Skeletal muscle tissue (tissue), 4 donors: ENCODE data around the gene SLC37A2. TPM values are rescaled to one million over a fixed set of nuclear protein-coding genes. Genes with fewer than 3 reads are reported as not detected.

Source experiments
- H3K27ac ChIP-seq: one replicate; pipeline ENCODE4 v1.7.0; 2013; ENCODE audit warnings: mild to moderate bottlenecking, low read depth, low read length, inconsistent platforms
- H3K27me3 ChIP-seq, 3 donors: one replicate each; pipeline ENCODE4 v1.7.0; 2013; ENCODE audit warnings: low read length in 3 of 3; ENCODE audit not compliant: control insufficient read depth in 3 of 3, insufficient read depth in 3 of 3
- H3K36me3 ChIP-seq, 3 donors: one replicate each; pipeline ENCODE4 v1.7.0; 2013; ENCODE audit warnings: low read length in 3 of 3; ENCODE audit not compliant: control insufficient read depth in 3 of 3, insufficient read depth in 3 of 3
- H3K4me1 ChIP-seq, 3 donors: one replicate each; pipeline ENCODE4 v1.7.0; 2013; ENCODE audit warnings: low read length in 3 of 3, mild to moderate bottlenecking in 3 of 3; ENCODE audit not compliant: control insufficient read depth in 3 of 3, insufficient read depth in 3 of 3
- H3K4me3 ChIP-seq, 3 donors: one replicate each; pipeline ENCODE4 v1.7.0; 2013; ENCODE audit warnings: low read length in 3 of 3
- H3K9ac ChIP-seq, 3 donors: one replicate each; pipeline ENCODE4 v1.7.0; 2013; ENCODE audit warnings: low read length in 3 of 3, mild to moderate bottlenecking in 3 of 3, moderate library complexity in 2 of 3, low read depth in 1 of 3
- H3K9me3 ChIP-seq, 3 donors: one replicate each; pipeline ENCODE4 v1.7.0; 2013; ENCODE audit warnings: low read length in 3 of 3; ENCODE audit not compliant: control insufficient read depth in 3 of 3
- total RNA-seq: library from RNA; depleted of rRNA; stranded (reverse); fragments of >200 nt; gene quantifications from one replicate; pipeline ENCODE4 v1.2.3, GENCODE V29; 2014
- donor health status: Osteomylitis.

The SLC37A2 gene
- total RNA-seq, 1 donor from 2014 or later, result 3.7 TPM

DNA sequence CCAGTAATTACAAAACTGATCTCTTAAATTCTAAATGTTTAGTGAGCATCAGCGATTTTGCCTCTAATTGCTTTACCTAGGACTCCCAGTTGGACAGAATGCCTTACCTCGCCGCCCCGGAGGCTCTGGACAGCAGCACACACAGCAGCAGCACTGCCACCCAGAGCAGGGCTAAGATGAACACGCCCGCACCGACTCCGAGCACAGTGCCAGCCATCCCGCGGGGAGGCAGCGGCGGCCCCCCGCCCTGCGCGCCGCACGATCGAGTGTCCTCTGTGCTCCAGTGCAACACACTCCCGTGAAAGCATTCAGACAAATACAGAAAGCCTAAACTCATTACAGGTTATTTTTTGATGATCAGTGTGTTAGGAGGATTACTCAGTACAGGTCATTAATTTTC lies 38.9 kb downstream of the SLC37A2 start:
- Histone ChIP-seq H3K27me3 (no peaks in the 10 kb centered on the region), H3K4me1 (no peaks in the 10 kb centered on the region), H3K4me3 (no peak overlapping the region), H3K9me3 (no peaks in the 10 kb centered on the region), H3K27ac (no peak overlapping the region), H3K9ac (no peak overlapping the region), H3K36me3 (peaks cover 17 to 31% (median 29%) of the 10 kb centered on the region in 3 donors)

DNA sequence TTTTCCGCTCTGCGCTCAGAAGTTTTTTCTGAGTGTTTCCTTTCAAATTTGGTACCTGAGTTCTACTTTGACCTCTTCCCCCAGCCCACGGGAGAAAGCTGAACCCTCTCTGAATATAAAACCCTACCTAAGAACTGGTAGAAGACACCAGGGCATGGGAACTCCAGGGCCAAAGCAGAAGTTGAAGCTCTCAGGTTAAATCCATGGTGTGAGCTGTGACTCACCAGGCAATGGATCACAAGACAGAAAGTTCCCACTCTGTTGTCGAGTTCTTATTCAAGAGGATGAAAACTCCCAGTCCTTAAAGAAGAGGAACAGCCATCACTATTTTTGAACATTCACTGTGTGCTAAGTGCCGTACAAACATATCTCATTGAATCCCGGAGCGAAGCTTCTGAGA lies 39.4 kb downstream of the SLC37A2 start:
- Histone ChIP-seq H3K9me3 (no peaks in the 10 kb centered on the region), H3K4me3 (no peak overlapping the region), H3K36me3 (peaks cover 13 to 27% (median 27%) of the 10 kb centered on the region in 3 donors), H3K27ac (no peak overlapping the region), H3K4me1 (no peaks in the 10 kb centered on the region), H3K27me3 (no peaks in the 10 kb centered on the region), H3K9ac (no peak overlapping the region)

DNA sequence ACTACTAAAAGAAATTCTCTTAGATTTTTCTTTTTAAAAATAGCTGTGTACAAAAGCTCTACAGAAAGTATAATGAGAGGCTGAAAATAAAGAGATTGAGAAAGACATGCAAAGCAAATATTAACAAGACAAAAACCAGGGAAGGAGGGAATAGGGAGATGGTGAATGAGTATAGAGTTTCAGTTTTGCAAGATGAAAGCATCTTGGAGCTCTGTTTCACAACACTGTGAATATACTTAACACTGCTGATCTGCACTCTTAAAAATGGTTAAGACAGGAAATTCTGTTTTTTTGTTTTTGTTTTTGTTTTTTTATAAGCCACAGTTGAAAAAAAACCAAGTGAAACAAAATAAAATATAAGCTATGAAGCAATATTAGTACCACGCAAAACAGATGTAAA lies 42.8 kb downstream of the SLC37A2 start:
- Histone ChIP-seq H3K9ac (no peak overlapping the region), H3K4me1 (peaks cover 2 to 6% (median 5%) of the 10 kb centered on the region in 3 donors), H3K9me3 (no peaks in the 10 kb centered on the region), H3K27me3 (no peaks in the 10 kb centered on the region), H3K27ac (no peak overlapping the region), H3K4me3 (no peak overlapping the region), H3K36me3 (peaks cover under 1 to 3% (median 1%) of the 10 kb centered on the region in 3 donors)

GRCh38 chr11:125108469-125108868 lies 45.4 kb downstream of the SLC37A2 start:
- Histone ChIP-seq H3K9me3 (no peaks in the 10 kb centered on the region), H3K36me3 (no peaks in the 10 kb centered on the region), H3K9ac (no peak overlapping the region)

GRCh38 chr11:125110506-125110905 lies 47.4 kb downstream of the SLC37A2 start:
- peaks cover 8 to 12% (median 11%) of the 10 kb centered on the region in 3 donors for H3K4me1 ChIP-seq
- H3K27me3 ChIP-seq, result no peaks in the 10 kb centered on the region
- peak overlapping the region in 1 of 3 donors; percentile 92 for H3K4me3 ChIP-seq
- H3K9me3 ChIP-seq, result no peaks in the 10 kb centered on the region
- H3K9ac ChIP-seq, result peak overlapping the region in 2 of 3 donors; percentile 87 to 88
- no peak overlapping the region for H3K27ac ChIP-seq
- no peaks in the 10 kb centered on the region for H3K36me3 ChIP-seq

More at GRCh38 chr11:125108469-125108868, 45.4 kb downstream of the SLC37A2 start:
- H3K27me3 ChIP-seq, result no peaks in the 10 kb centered on the region
- H3K27ac ChIP-seq, result no peak overlapping the region
- H3K4me1 ChIP-seq, result peaks cover 8 to 12% (median 11%) of the 10 kb centered on the region in 3 donors
- H3K4me3 ChIP-seq, result no peak overlapping the region

DNA sequence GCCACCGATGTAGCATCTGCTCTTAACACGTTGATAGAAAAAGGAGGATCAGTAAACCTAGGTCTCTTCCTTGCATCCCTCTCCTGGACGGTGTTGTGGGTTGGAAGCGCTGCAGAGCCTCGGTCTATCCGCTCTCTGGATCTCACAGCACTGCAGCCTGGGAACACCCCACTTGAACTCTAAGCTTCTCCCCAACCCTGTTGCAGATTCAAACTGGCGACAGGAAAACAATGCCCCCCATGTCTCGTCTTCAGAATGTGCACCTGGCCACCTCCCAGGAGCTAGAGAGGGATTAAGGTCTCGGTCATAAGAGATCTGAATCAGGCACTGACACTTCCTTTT lies 47.9 kb downstream of the SLC37A2 start:
- Histone ChIP-seq H3K4me3 (peak overlapping the region; percentile 92 to 93 (median 92)), H3K36me3 (no peaks in the 10 kb centered on the region), H3K27ac (peak overlapping the region; percentile 81), H3K27me3 (no peaks in the 10 kb centered on the region), H3K9me3 (no peaks in the 10 kb centered on the region), H3K9ac (peak overlapping the region; percentile 87 to 91 (median 88)), H3K4me1 (peaks cover 8 to 12% (median 11%) of the 10 kb centered on the region in 3 donors)

GRCh38 chr11:125111343-125112207 lies 48.5 kb downstream of the SLC37A2 start, which contains the start of gene TMEM218:
Gene TMEM218, minus strand, starts transcription at chr11:125111626. Its CDS starts 9,385 bp downstream, at chr11:125102241.
- Histone ChIP-seq H3K4me1 (peaks cover 8 to 12% (median 11%) of the 10 kb centered on the region in 3 donors), H3K27me3 (no peaks in the 10 kb centered on the region), H3K4me3 (peak within 1 kb of the TSS; percentile 92 to 93 (median 92)), H3K9ac (peak within 1 kb of the TSS; percentile 87 to 91 (median 88)), H3K36me3 (no peaks in the 10 kb centered on the region), H3K27ac (peak within 1 kb of the TSS; percentile 81), H3K9me3 (no peaks in the 10 kb centered on the region)

DNA sequence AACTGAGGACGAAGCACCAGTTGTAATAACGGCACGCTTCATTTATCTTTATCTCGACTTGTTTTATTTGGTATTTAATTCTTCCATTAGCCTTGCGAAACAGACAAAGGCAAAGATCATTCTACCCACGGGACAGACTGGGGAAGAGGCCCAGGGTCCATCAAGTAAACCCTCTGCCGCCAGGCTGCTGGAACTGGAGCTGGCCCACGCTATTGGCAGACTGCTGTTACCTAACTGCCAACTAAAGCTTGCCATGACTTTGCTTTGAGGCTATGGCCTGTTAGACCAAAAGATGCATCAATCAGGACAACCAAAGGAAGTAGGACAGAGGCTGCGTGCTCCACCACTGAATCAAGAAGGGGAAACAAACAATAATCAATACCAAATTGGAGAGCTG lies 49.1 kb downstream of the SLC37A2 start:
- Histone ChIP-seq H3K9me3 (no peaks in the 10 kb centered on the region), H3K27me3 (no peaks in the 10 kb centered on the region), H3K4me3 (peak overlapping the region; percentile 72 to 81 (median 73)), H3K27ac (peak overlapping the region; percentile 81), H3K9ac (peak overlapping the region in 1 of 3 donors; percentile 58), H3K4me1 (peaks cover 8 to 12% (median 11%) of the 10 kb centered on the region in 3 donors), H3K36me3 (no peaks in the 10 kb centered on the region)

DNA sequence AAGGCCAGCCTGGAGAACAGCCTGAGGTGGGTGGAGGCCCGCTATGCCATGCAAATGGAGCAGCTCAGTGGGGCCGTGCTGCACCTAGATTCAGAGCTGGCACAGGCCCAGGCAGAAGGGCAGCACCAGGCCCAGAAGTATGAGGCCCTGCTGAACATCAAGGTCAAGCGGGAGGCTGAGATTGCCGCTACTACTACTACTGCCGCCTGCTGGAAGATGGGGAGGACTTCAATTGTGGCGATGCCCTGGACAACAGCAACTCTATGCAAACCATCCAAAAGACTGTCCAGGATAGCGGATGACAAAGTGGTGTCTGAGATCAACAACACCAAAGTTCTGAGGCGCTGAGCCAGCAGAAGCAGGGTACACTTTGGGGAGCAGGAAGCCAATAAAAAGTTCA lies 51.4 kb downstream of the SLC37A2 start:
- Histone ChIP-seq H3K9ac (no peak overlapping the region), H3K9me3 (no peaks in the 10 kb centered on the region), H3K27me3 (no peaks in the 10 kb centered on the region), H3K27ac (no peak overlapping the region), H3K4me1 (peaks cover 8 to 12% (median 11%) of the 10 kb centered on the region in 3 donors), H3K36me3 (no peaks in the 10 kb centered on the region), H3K4me3 (no peak overlapping the region)

DNA sequence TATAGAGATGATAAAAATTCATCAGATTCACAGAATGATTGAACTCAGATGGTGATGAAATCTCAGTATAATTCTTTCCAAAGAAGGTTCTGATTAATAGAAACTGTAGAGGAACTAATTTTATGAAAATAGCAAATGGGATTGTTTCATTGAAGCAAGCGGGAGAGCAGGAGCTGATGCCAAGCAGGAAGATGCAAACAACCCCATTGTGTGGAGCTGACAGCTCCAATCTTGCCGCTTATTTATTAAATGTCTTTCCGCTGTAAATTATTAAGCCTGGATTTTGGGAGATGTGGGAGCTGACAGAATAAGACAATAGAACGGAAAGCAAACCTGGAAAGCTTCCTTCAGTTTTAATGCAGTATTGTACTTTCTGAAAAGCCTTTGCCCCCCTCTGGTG lies 54.3 kb downstream of the SLC37A2 start:
- Histone ChIP-seq H3K27me3 (peaks cover 0 to 3% (median 0%) of the 10 kb centered on the region in 3 donors), H3K27ac (no peak overlapping the region), H3K4me3 (no peak overlapping the region), H3K4me1 (peaks cover 0 to under 1% (median 0%) of the 10 kb centered on the region in 3 donors), H3K9ac (no peak overlapping the region), H3K9me3 (no peaks in the 10 kb centered on the region), H3K36me3 (no peaks in the 10 kb centered on the region)
